Myocyte (in vitro differentiated cells): ENCODE measurements around the gene TSC22D4. TPM values are rescaled to one million over a fixed set of nuclear protein-coding genes. Genes with fewer than 3 reads are reported as not detected.

Experiments
- DNase-seq: peaks from one replicate; pipeline ENCODE4 v3.0.0-alpha.2; 2012; ENCODE audit warnings: low read depth
- total RNA-seq: library from RNA; depleted of rRNA; stranded (reverse); fragments of >200 nt; gene quantifications from 2 replicates; pipeline ENCODE4 v1.2.3, GENCODE V29; 2014

The TSC22D4 gene
- total RNA-seq, 1 donor from 2014 or later, result 34.6 TPM

DNA sequence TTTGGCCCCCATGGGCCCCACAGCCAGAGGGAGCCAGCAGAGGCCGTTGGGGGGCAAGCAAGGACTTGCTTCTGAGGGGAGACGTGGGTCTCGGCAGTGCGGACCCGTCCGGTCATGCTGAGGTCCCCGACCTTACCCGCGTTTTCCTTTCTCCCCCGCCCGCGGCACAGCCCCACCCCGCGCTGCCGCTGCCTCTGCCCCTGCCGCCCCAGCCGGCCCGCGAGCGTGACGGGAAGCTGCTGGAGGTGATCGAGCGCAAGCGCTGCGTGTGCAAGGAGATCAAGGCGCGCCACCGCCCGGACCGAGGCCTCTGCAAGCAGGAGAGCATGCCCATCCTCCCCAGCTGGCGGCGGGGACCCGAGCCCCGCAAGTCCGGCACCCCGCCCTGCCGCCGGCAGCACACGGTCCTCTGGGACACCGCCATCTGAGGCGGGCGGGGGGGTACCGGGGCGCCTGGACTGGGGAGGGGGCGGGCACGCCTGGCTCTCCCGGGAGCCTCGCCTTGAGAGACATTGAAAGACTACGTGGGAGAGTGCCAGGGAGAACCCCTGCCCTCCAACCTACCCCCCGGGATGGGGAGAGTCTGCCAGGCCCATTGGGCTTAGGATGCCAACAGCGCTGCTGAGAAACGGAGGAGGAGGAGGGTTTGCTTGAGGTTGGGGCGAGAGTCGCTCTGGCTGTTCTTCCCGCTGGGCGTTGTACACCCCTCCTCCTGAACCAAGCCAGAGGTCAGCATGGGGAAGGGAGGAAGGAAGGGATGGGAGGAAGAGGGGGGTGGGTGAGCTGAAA, 14.7 kb upstream of the TSC22D4 start:
- DNase-seq, result no peak

- DNase-seq, result no peak
Measured at GRCh38 chr7:100492738-100493475, 13.9 kb upstream of the TSC22D4 start.

GRCh38 chr7:100491192-100491578, 12.2 kb upstream of the TSC22D4 start:
- no peak for DNase-seq

GRCh38 chr7:100490483-100491191, 11.6 kb upstream of the TSC22D4 start:
- no peak for DNase-seq

DNA sequence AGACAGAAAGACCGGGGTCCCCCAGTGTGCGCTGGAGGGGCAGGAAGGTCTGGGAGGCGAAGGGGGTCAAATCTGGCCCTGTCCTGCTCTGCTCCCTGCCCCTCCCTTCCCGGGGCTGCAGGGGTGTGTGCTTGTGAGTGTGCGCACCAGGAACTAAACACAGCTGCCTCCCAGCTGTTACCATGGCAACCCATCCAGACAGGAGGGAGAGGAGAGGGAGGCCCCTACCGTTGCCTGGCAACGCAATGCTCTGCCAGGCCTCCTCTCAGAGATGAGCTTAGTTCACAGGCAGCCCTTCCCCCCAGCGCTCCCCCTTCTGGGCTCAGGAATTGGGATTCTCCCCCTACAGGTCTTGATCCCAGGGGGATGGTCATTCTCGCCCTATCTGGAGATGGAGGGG, 10.8 kb upstream of the TSC22D4 start:
- peak; percentile 94 for DNase-seq

- DNase-seq, result no peak
Measured at GRCh38 chr7:100489121-100489520, 10.1 kb upstream of the TSC22D4 start.

GRCh38 chr7:100488333-100489095, 9.5 kb upstream of the TSC22D4 start:
- no peak for DNase-seq

DNA sequence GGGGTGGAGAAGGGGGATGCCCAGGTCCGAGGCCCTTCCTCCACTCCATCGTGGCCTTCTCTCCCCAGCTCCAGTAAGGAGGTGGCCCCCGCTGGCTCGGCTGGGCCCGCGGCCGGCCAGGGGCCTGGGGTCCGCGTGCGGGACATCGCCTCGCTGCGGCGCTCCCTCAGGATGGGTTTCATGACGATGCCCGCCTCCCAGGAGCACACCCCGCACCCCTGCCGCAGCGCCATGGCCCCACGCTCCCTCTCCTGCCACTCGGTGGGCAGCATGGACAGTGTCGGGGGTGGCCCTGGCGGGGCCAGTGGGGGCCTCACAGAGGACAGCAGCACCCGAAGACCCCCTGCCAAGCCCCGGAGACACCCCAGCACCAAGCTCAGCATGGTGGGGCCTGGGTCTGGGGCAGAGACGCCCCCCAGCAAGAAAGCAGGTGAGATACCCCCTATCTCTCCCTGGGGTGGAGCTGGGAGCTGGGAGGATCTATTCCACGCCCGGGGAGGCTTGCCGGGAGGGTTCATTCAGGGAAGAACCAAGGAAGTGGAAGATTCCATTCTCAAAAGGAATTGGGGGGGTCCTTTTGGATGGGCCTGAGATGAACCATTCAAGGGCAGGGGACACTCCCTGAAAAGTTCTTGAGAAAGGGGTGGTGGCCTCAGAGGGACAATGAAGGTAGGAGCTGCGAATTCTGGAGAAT, 7.9 kb upstream of the TSC22D4 start:
- no peak for DNase-seq

DNA sequence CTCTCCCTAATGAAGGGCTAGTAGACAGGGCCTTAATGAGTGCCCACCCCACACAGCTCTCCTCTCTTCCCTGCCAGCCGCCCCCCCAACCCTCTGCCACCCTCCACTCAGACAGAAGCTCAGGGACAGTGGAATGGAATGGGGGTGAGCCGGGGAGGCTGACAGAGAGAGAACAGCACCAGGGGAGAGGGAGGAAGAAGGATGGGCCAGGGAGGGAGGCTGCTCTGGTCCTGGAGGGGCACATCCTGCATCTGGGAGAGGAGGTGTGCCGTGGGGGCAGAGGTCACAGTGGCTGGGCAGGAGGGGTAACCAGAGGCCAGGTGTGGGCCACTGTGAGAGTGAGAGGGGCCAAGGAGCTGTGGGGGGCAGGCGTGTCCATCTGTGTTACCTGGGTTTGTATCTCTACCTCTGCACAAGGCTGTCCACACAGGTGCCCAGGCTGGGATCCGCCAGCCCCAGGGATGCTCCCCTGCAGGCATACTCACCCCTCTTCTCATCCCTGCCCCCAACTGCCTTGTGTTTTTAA, 7.2 kb upstream of the TSC22D4 start:
- DNase-seq, result no peak

DNA sequence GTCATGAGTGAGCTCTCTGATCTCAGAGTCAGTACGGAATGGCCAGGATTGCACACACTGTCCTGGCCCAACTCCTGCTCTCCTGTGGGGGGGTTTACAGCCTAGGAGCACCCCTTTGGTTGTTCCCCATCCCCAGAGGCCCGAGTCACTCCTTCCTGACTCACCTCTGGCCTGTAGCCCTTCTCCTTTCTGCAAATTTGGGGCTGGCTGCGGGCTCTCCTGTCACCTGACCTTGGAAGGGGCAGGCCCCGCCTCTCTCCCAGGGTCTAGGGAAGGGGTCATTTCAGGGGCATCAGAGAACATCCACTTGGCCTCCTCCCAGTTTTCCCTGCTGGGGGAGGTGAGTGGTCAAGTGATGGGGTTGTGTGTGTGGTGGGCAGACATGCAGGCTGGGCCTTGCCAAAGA, 6.5 kb upstream of the TSC22D4 start:
- DNase-seq, result no peak

DNA sequence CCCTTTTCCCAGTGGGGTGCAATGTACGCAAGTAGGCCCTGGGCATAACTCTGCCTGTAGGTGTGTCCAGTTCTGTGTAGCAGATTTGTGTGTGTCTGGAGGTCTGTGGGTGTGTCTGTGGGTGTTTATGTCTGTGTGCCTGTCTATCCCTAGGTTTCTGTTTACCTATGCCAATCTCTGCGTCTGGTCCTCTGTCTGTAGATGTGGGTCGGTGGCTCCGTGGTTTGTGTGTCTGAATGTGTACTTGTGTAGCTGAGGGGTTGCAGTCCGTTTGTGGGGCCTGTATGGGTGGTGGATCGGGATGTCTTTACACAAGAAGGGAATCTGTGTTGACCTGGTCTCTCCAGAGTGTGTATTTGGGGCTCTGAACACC, 5.6 kb upstream of the TSC22D4 start:
- DNase-seq, result no peak

GRCh38 chr7:100483722-100484672, 5.0 kb upstream of the TSC22D4 start, which contains the start of gene NYAP1:
Gene NYAP1 (plus strand): TSS chr7:100483927. CDS start chr7:100485312, 1,385 bp downstream.
- DNase-seq, result no peak

DNA sequence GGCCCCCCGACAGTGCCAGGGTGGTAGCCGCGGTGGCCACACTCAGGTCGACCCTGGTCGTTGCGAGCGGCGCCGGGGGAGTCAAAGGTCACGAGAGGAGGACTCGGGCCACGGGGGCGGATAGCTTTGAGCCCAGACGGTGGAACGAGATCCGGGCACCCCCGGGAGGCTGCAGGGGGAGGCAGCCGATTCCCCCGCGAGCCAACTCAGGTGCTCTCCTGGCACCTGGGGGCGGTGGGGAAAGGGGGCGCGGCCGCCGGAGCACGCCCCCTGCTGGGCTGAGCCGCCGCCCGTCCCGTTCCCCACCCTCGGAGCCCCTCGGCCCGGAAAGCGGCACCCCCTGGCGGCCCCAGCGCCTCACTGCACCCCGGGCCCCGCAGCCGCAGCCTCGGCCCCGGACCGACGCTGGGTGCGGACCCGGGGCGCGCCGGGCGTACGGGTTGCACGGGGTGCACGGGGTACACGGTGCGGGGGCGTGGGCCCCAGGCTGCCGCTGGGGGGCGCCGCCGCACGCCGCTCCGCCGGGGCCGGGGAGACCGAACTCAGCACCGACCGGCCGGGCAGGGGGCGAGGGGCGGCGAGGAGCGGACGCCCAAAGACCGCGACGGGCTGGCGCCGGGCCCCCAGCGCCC, 4.2 kb upstream of the TSC22D4 start:
- DNase-seq, result peak; percentile 61

DNA sequence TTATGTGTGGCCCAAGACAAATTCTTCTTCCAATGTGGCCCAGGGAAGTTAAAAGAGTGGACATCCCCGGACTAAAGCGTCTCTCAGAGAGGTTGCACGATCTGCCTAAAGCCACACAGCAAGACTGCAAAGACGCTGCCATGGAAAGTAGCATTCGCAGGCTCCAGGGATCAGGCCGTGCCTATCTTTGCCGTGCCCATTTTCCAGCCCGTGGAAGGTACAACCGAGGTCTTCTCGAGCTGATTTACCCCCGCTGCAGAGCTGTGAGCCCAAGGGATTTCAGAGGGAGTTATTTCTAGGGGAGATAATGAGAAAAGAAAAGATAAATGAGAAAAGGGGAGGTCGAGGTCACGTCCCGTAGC, 3.7 kb upstream of the TSC22D4 start:
- DNase-seq, result no peak

GRCh38 chr7:100481466-100481865, 2.5 kb upstream of the TSC22D4 start:
- DNase-seq, result no peak

DNA sequence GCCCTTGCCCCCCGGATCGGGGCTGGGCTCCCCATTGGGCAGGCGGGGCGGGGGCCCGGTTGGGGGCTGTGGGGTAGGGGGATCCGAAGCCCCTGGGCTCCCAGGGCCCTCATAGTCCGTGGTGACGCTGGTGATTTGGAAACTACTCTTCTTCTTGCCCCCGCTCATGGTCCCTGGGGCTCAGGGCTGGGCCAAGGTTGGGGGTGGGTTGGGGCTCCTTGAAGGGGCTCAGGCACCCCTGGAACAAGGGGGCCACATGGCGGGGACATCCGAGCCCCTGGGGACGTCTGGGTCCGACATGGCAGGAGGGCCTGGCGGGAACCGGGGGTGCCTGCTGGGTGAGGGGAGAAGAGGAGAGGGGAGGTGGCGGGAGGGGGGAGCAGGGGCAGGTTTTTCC, 1.1 kb downstream of the TSC22D4 start:
- DNase-seq, result no peak

- peak; percentile 48 for DNase-seq
Measured at GRCh38 chr7:100476903-100477870, 1.8 kb downstream of the TSC22D4 start.
